Liver (tissue), 9 donors: Measurements from ENCODE around the gene DOCK10. TPM values are rescaled to one million over a fixed set of nuclear protein-coding genes. Genes with fewer than 3 reads are reported as not detected.

ENCODE experiments used
- DNase-seq: peaks from one replicate; pipeline ENCODE4 v3.0.0-alpha.2; 2017; ENCODE audit warnings: low spot score
- H3K27ac ChIP-seq, 2 donors: one replicate each; pipeline ENCODE4 v1.7.0; 2013; ENCODE audit warnings: inconsistent platforms in 2 of 2, low read length in 2 of 2, control low read depth in 1 of 2, low read depth in 1 of 2, mild to moderate bottlenecking in 1 of 2
- H3K27me3 ChIP-seq, 4 donors: one replicate each; pipeline versions ENCODE4 v1.6.1 to v1.7.0; 2013; ENCODE audit warnings: low read length in 3 of 4, inconsistent platforms in 1 of 4, mild to moderate bottlenecking in 1 of 4, moderate library complexity in 1 of 4; ENCODE audit not compliant: control insufficient read depth in 4 of 4, insufficient read depth in 4 of 4
- H3K36me3 ChIP-seq, 4 donors: one replicate each; pipeline versions ENCODE4 v1.6.1 to v1.7.0; 2013; ENCODE audit warnings: low read length in 3 of 4, mild to moderate bottlenecking in 3 of 4, low read depth in 1 of 4, moderate library complexity in 1 of 4; ENCODE audit not compliant: control insufficient read depth in 4 of 4, insufficient read depth in 3 of 4
- H3K4me1 ChIP-seq, 4 donors: one replicate each; pipeline versions ENCODE4 v1.6.1 to v1.7.0; 2013; ENCODE audit warnings: low read length in 3 of 4, mild to moderate bottlenecking in 3 of 4, moderate library complexity in 1 of 4; ENCODE audit not compliant: control insufficient read depth in 4 of 4, insufficient read depth in 4 of 4
- H3K4me3 ChIP-seq, 3 donors: one replicate each; pipeline versions ENCODE4 v1.6.1 to v1.7.0; 2013; ENCODE audit warnings: low read length in 3 of 3, control low read depth in 1 of 3, low read depth in 1 of 3, mild to moderate bottlenecking in 1 of 3
- H3K9ac ChIP-seq, 2 donors: one replicate each; pipeline ENCODE4 v1.7.0; 2013; ENCODE audit warnings: low read length in 2 of 2, mild to moderate bottlenecking in 2 of 2, moderate library complexity in 2 of 2, control low read depth in 1 of 2, low read depth in 1 of 2
- H3K9me3 ChIP-seq, 4 donors: one replicate each; pipeline versions ENCODE4 v1.6.1 to v1.7.0; 2013; ENCODE audit warnings: low read length in 3 of 4; ENCODE audit not compliant: control insufficient read depth in 4 of 4
- CTCF ChIP-seq: fragments of 150-350 bp; IDR thresholded peaks from 2 replicates; pipeline ENCODE4 v1.5.1; 2017; ENCODE audit warnings: improper control_type of control experiment, low read depth, low read length; ENCODE audit not compliant: missing input control
- EGR1 ChIP-seq, 2 donors: IDR thresholded peaks; 2 replicates each; pipeline ENCODE4 v1.6.1; 2016 to 2018; ENCODE audit warnings: antibody characterized with exemption in 2 of 2, low read depth in 2 of 2
- FOXA1 ChIP-seq: IDR thresholded peaks from 2 replicates; pipeline ENCODE4 v1.6.1; 2016; ENCODE audit warnings: antibody characterized with exemption
- FOXA2 ChIP-seq: IDR thresholded peaks from 2 replicates; pipeline ENCODE4 v1.6.1; 2016; ENCODE audit warnings: antibody characterized with exemption
- GABPA ChIP-seq, 2 donors: IDR thresholded peaks in 1 of 2; conservative IDR thresholded peaks in 1 of 2; 2 replicates each; pipeline ENCODE4 v1.6.1; 2016; ENCODE audit warnings: antibody characterized with exemption in 2 of 2, mild to moderate bottlenecking in 1 of 2, moderate library complexity in 1 of 2
- HNF4A ChIP-seq, 2 donors: conservative IDR thresholded peaks; 2 replicates each; pipeline ENCODE4 v1.6.1; 2016; ENCODE audit warnings: antibody characterized with exemption in 2 of 2, mild to moderate bottlenecking in 2 of 2
- HNF4G ChIP-seq: IDR thresholded peaks from 2 replicates; pipeline ENCODE4 v1.6.1; 2016; ENCODE audit warnings: antibody characterized with exemption
- MAX ChIP-seq: IDR thresholded peaks from 2 replicates; pipeline ENCODE4 v1.6.1; 2016; ENCODE audit warnings: antibody characterized with exemption
- NR2F2 ChIP-seq: IDR thresholded peaks from 2 replicates; pipeline ENCODE4 v1.6.1; 2016; ENCODE audit warnings: antibody characterized with exemption
- RAD21 ChIP-seq, 2 donors: IDR thresholded peaks; 2 replicates each; pipeline ENCODE4 v1.6.1; 2016; ENCODE audit warnings: antibody characterized with exemption in 2 of 2, mild to moderate bottlenecking in 2 of 2
- REST ChIP-seq: IDR thresholded peaks from 2 replicates; pipeline ENCODE4 v1.6.1; 2016; ENCODE audit warnings: antibody characterized with exemption, mild to moderate bottlenecking
- SP1 ChIP-seq: IDR thresholded peaks from 2 replicates; pipeline ENCODE4 v1.6.1; 2018; ENCODE audit warnings: antibody characterized with exemption, mild to moderate bottlenecking
- YY1 ChIP-seq: IDR thresholded peaks from 2 replicates; pipeline ENCODE4 v1.6.1; 2016; ENCODE audit warnings: antibody characterized with exemption, mild to moderate bottlenecking
- WGBS: extraction: QIAGEN DNeasy Blood & Tissue Kit; methylation state at CpG from one replicate; pipeline ENCODE4 v1.1.7; 2013; 5-methylcytosine and 5-hydroxymethylcytosine counted together
- polyA plus RNA-seq, 2 donors: library from polyadenylated mRNA; stranded (reverse) in 1 of 2; unstranded in 1 of 2; fragments of 200-250 nt in 1 of 2; fragments of >200 nt in 1 of 2; fragmentation: Nextera tagmentation in 1 of 2; extraction: Ambion mirVana in 1 of 2; gene quantifications; one replicate each; pipeline versions ENCODE4 v1.2.1 to v1.2.3, GENCODE V29; 2013 to 2015
- total RNA-seq, 2 donors: library from RNA; depleted of rRNA; stranded (reverse); fragments of >200 nt; gene quantifications; one replicate each; pipeline ENCODE4 v1.2.3, GENCODE V29; 2014
- donor health status: healthy.
- donor health status: healthy.
- donor health status: healthy.
- donor health status: healthy.
- donor health status: healthy.

Gene DOCK10
- total and polyA plus RNA-seq, 4 donors, result 1.2 to 15.3 (median 6.8) TPM

GRCh38 chr2:225006730-225007129 is 35.5 kb downstream of the DOCK10 start:
- Histone ChIP-seq H3K9me3 (no peaks in the 10 kb centered on the region), H3K9ac (no peak overlapping the region), H3K4me3 (no peak overlapping the region), H3K4me1 (peaks cover 0 to 4% (median 0%) of the 10 kb centered on the region in 4 donors), H3K36me3 (no peaks in the 10 kb centered on the region), H3K27ac (no peak overlapping the region), H3K27me3 (no peaks in the 10 kb centered on the region)
- DNase-seq, result no peak
- TF ChIP-seq EGR1 (IDR thresholded peaks at IDR 0.05; ENCODE audit: low read depth in 2 of 2) (no peak), HNF4G (no peak), RAD21 (IDR thresholded peaks at IDR 0.05) (no peak), FOXA1 (no peak), GABPA (IDR thresholded peaks at IDR 0.05 in 1 of 2, conservative IDR thresholded peaks at IDR 0.05 in 1 of 2) (no peak), MAX (no peak), FOXA2 (no peak), YY1 (no peak), REST (no peak), SP1 (no peak)
- WGBS, result 81% methylated on average over 2 of the region's 2 CpGs

GRCh38 chr2:225004597-225004996 is 37.7 kb downstream of the DOCK10 start:
- no peak overlapping the region for H3K4me3 ChIP-seq
- DNase-seq, result no peak
- H3K9me3 ChIP-seq, result no peaks in the 10 kb centered on the region
- 58% methylated on average over 2 of the region's 2 CpGs for WGBS
- TF ChIP-seq HNF4G (no peak), FOXA1 (no peak), YY1 (no peak), EGR1 (IDR thresholded peaks at IDR 0.05; ENCODE audit: low read depth in 2 of 2) (no peak), HNF4A (conservative IDR thresholded peaks at IDR 0.05) (no peak), RAD21 (IDR thresholded peaks at IDR 0.05) (no peak), SP1 (no peak), CTCF (no peak), GABPA (IDR thresholded peaks at IDR 0.05 in 1 of 2, conservative IDR thresholded peaks at IDR 0.05 in 1 of 2) (no peak)
- no peak overlapping the region for H3K27ac ChIP-seq
- H3K4me1 ChIP-seq, result peaks cover 0 to 4% (median 0%) of the 10 kb centered on the region in 4 donors
- H3K27me3 ChIP-seq, result no peaks in the 10 kb centered on the region
- H3K36me3 ChIP-seq, result no peaks in the 10 kb centered on the region
- H3K9ac ChIP-seq, result no peak overlapping the region

GRCh38 chr2:225002656-225003045 is 39.6 kb downstream of the DOCK10 start:
- WGBS, result 59% methylated on average over 5 of the region's 5 CpGs
- Histone ChIP-seq H3K4me1 (no peaks in the 10 kb centered on the region), H3K9ac (no peak overlapping the region), H3K36me3 (no peaks in the 10 kb centered on the region), H3K9me3 (no peaks in the 10 kb centered on the region), H3K27ac (no peak overlapping the region), H3K27me3 (no peaks in the 10 kb centered on the region), H3K4me3 (no peak overlapping the region)
- TF ChIP-seq CTCF, result peak; percentile 16
- TF ChIP-seq NR2F2, result no peak
- TF ChIP-seq RAD21 (IDR thresholded peaks at IDR 0.05), result peak; percentile 7 to 63
- no peak for DNase-seq
